Stimulated activated CD4-positive, alpha-beta T cell treated with anti-CD3 and anti-CD28 coated beads, Interleukin-2, amount 100 ng/mL, for 4 hours (primary cell): Measurements from ENCODE around the gene NYNRIN.

Source experiments
- DNase-seq: peaks from one replicate; pipeline ENCODE4 v3.0.0-alpha.2; 2020; ENCODE audit warnings: low read depth

The NYNRIN gene

GRCh38 chr14:24456980-24457379 is 58.2 kb downstream of the NYNRIN start:
- DNase-seq, result no peak

- no peak for DNase-seq
Measured at GRCh38 chr14:24458736-24459135, 59.9 kb downstream of the NYNRIN start.

- DNase-seq, result no peak
Measured at GRCh38 chr14:24459331-24459730, 60.5 kb downstream of the NYNRIN start.

DNA sequence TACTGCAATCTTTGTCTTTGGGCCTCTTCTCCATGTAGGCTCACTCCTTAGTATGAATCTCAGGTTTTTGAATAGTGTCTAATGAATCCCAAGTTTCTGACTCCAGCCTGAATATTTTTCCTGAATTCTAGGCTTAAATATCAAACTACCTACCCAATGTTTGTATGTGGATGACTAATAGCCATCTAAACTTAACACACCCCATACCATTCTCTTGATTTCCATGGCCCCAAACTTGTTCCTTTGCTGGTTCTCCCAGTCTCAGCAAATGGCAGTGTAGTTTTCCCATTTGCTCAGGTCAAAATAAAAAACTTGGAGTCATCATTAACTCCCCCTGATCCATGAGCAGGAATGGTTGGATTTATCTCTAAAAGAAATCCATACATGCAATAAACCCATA is 62.5 kb downstream of the NYNRIN start:
- DNase-seq, result no peak

DNA sequence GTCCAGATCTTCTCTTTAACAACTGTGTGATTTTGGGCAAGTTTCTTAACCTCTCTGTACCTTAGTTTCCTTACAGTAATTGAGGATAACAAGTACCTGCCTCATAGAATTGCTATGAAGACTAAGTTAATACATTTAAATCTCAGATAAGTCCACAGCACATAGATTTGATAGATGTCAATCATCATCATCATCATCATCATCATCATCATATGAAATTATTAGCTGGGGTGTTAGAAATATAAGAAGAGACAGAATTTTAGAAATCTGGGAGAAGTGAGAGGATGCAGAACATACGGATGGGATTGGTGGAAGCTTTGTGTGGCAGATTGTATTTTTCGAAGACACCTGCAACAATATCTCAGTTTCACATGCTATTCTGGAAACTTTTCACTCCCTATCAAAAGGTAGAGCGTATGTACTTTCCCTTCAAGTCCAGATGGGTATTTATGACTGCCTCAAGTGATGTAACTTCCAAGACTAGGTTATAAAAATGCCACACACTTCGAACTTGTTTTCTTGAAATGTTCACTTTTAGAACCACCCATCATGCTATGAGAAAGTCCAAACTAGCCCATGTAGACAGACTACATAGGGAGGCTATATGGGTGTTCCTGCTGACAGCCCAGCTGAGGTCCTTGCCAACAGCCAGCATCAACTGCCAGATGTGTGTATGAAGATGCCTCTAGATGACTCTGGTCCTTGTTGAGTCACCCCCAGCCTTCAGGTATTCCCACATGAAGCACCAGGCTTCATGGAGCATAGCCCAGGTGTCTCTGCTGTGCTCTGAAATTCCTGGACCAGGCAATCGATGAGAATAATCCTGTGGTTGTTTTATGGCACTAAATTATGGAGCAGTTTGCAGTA is 64.4 kb downstream of the NYNRIN start:
- DNase-seq, result no peak

- DNase-seq, result no peak
Measured at GRCh38 chr14:24463884-24464785, 65.3 kb downstream of the NYNRIN start.

GRCh38 chr14:24465368-24465767 is 66.6 kb downstream of the NYNRIN start:
- DNase-seq, result no peak

DNA sequence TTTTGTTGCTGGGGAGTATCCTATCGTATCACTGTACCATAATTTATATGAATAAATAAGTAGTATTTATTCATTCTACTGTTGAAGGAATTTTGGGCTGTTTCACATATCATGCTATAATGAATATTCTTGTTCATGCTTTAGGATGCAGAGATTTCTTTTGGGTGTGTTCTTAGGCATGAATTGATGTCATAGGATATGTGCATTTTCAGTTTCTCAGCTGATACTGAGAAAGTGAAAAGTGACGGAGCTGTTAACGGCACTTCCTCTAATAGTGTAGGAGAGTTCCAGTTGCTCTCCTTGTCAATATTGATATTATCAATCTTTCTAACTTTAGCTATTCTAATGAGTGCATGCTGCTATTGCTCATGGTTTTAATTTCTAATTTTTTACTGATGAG is 67.0 kb downstream of the NYNRIN start:
- no peak for DNase-seq
